Colonic mucosa (tissue), 4 donors: ENCODE measurements around the gene NDUFB7. TPM values are rescaled to one million over a fixed set of nuclear protein-coding genes. Genes with fewer than 3 reads are reported as not detected.

ENCODE experiments used
- DNase-seq: peaks from one replicate; pipeline ENCODE4 v3.0.0-alpha.2; 2020
- H3K27ac ChIP-seq: fragments of 200-600 bp; one replicate; pipeline ENCODE4 v1.8.0; 2021
- H3K27me3 ChIP-seq: fragments of 200-600 bp; one replicate; pipeline ENCODE4 v1.8.0; 2021
- H3K36me3 ChIP-seq: fragments of 200-600 bp; one replicate; pipeline ENCODE4 v1.8.0; 2021
- H3K4me1 ChIP-seq: fragments of 200-600 bp; one replicate; pipeline ENCODE4 v1.8.0; 2021; ENCODE audit warnings: mild to moderate bottlenecking
- H3K4me3 ChIP-seq: fragments of 200-600 bp; one replicate; pipeline ENCODE4 v1.8.0; 2021
- H3K9ac ChIP-seq, 2 donors: one replicate each; pipeline ENCODE4 v1.7.0; 2013; ENCODE audit warnings: control low read depth in 2 of 2, low read depth in 2 of 2, low read length in 2 of 2
- H3K9me3 ChIP-seq: fragments of 200-600 bp; one replicate; pipeline ENCODE4 v1.8.0; 2021
- intact Hi-C: fragments of 100-400 bp; cut with DNase I; formaldehyde crosslinking; loops from one replicate; pipeline ENCODE4 v1.14.1; 2022
- total RNA-seq, 2 donors: library from RNA; stranded (reverse); fragmentation: NEBNext Ultra II Directional in 1 of 2; extraction: Animal tissue kit (Norgen Biotek cat#: 25700) in 1 of 2; gene quantifications; one replicate each; pipeline ENCODE4 v1.2.1, GENCODE V29; 2021
- TF ChIP-seq, protein P1 (sequence below): fragments of 200-600 bp; IDR thresholded peaks from one replicate; pipeline ENCODE4 v1.8.0; 2022; ENCODE audit warnings: antibody characterized with exemption, mild to moderate bottlenecking
- donor health status: healthy.
- donor health status: DM: no; HTN: no; CAD: no.
- donor health status: DM: no; HTN: no; CAD: no.

Gene NDUFB7
- total RNA-seq, 2 donors from 2014 or later = 216 to 302 TPM

DNA sequence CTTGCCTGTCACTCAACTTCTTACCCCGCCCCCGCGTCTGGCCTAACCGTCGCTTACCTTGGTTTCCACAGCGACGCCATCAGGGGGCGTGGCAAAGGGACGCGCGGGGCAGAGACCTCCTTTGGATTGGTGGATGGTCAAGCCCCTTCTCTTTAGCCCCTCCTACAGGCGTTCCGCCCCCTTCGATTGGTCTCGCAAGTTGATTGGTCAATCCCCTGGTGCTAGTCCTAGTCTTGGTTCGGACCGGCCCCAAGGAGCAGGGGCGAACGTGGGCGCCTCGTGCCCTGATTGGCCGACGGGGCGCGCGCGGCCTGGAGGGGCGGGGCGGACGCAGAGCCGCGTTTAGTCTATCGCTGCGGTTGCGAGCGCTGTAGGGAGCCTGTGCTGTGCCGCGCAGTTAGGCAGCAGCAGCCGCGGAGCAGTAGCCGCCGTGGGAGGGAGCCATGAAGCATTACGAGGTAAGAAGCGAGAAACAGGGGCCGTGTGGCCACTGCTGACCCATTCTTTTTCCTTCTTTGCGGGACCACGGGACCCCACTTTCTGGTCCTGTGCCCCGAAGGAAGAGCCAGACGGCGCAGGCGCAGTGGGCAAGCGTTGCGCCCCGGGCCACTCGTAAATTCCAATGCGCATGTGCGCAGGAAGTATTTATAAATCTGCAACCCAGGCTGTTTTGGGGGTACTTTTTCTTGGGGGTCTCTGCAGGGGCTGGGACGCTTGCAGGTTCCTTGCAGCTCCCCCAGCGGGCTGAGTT, 42.4 kb downstream of the NDUFB7 start, which contains the start of gene TECR:
TSS of gene TECR (plus strand) at position 341 of the 751 bp plus-strand sequence. CDS start at position 444, 103 bp downstream.
- peak; percentile 100 for DNase-seq
- H3K4me3 ChIP-seq = peak within 1 kb of the TSS; percentile 65
- no peaks in the 10 kb centered on the region for H3K36me3 ChIP-seq
- intact Hi-C loops = no loop called here
- TF ChIP-seq, protein P1, sequence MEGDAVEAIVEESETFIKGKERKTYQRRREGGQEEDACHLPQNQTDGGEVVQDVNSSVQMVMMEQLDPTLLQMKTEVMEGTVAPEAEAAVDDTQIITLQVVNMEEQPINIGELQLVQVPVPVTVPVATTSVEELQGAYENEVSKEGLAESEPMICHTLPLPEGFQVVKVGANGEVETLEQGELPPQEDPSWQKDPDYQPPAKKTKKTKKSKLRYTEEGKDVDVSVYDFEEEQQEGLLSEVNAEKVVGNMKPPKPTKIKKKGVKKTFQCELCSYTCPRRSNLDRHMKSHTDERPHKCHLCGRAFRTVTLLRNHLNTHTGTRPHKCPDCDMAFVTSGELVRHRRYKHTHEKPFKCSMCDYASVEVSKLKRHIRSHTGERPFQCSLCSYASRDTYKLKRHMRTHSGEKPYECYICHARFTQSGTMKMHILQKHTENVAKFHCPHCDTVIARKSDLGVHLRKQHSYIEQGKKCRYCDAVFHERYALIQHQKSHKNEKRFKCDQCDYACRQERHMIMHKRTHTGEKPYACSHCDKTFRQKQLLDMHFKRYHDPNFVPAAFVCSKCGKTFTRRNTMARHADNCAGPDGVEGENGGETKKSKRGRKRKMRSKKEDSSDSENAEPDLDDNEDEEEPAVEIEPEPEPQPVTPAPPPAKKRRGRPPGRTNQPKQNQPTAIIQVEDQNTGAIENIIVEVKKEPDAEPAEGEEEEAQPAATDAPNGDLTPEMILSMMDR = no peak
- H3K9ac ChIP-seq = peak within 1 kb of the TSS; percentile 91 to 97
- no peaks in the 10 kb centered on the region for H3K9me3 ChIP-seq
- peak within 1 kb of the TSS; percentile 92 for H3K27ac ChIP-seq
- H3K4me1 ChIP-seq = peaks cover 4% of the 10 kb centered on the region
- H3K27me3 ChIP-seq = no peaks in the 10 kb centered on the region

DNA sequence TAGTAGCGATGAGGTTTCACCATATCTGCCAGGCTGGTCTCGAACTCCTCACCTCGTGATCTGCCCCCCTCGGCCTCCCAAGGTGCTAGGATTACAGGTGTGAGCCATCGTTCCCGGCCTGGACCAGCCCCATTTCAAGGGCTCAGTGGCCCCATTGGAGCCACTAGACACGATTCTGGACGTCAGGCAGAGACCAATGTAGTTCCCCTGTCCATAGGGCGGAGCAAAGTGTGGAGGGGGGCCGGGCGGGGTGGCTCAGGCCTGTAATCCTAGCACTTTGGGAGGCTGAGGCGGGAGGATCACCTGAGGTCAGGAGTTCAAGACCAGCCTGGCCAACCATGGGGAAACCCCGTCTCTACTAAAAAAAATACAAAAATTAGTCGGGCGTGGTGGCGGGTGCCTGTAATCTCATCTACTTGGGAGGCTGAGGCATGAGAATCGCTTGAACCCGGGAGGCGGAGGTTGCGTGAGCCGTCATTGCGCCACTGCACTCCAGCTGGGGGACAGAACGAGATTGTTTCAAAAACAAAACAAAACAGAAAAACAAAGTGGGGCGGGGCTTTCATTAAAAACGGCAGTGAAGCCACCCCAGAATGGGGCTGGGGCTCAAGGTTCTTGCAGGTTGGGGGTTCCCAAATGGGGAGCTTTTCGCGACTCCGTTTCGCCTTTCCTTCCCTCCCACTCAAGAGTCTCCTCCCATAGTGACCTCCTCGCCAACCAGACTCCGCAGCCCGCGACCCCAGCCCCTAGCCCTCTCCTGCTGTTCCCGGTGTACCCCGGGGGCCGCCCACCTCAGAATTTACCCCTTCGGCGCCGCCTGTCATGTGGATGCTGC, 43.2 kb downstream of the NDUFB7 start:
- peak overlapping the region; percentile 26 to 63 for H3K9ac ChIP-seq
- TF ChIP-seq, protein P1 = no peak
- no peak for DNase-seq
- H3K36me3 ChIP-seq = no peaks in the 10 kb centered on the region
- no peaks in the 10 kb centered on the region for H3K9me3 ChIP-seq
- intact Hi-C loops = no loop called here
- H3K27ac ChIP-seq = peak overlapping the region; percentile 92
- H3K4me1 ChIP-seq = peaks cover 4% of the 10 kb centered on the region
- H3K4me3 ChIP-seq = peak overlapping the region; percentile 65
- no peaks in the 10 kb centered on the region for H3K27me3 ChIP-seq

DNA sequence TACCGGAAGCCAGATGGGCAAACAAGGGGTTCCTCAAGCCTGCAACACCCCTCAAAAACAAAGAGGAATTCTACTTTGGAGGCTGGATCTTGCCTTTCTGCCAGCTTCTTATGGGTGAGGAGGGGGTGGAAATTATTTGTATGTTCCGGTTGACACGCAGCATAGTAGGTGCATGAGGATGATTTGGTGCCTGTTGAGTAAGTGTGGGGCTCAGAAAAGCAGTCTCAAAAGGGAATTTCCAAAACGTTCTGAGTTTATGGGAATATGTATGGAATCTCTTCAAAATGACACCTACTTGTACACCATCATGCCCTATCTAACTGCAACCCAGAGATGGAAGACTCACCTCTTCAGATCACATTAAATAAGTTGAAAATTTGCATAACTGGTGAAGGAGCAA, 45.4 kb downstream of the NDUFB7 start:
- TF ChIP-seq, protein P1 = no peak
- intact Hi-C loops = no loop called here
- Histone ChIP-seq H3K36me3 (no peaks in the 10 kb centered on the region), H3K4me1 (peaks cover 4% of the 10 kb centered on the region), H3K9me3 (no peaks in the 10 kb centered on the region), H3K27me3 (no peaks in the 10 kb centered on the region), H3K27ac (no peak overlapping the region), H3K4me3 (no peak overlapping the region), H3K9ac (no peak overlapping the region)
- DNase-seq = no peak

DNA sequence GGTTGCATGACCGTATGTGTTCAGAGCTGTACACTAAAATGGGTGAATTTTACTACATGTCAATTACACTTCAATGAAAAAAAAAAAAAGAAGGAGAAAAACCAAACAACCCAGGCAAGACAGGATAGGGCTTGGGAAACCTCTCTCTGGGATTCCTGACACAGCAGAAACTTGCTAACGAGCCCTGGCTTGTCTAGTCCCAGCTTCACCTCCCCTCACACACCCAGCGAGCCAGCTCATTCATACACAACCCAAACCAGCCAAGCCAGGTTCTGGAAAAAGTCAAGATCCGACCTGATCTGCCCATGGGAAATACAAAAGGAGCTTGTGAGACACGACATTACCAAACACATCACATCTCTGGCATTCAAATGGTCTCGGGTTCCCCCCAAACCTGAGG, 46.1 kb downstream of the NDUFB7 start:
- intact Hi-C loops = no loop called here
- no peak for DNase-seq

DNA sequence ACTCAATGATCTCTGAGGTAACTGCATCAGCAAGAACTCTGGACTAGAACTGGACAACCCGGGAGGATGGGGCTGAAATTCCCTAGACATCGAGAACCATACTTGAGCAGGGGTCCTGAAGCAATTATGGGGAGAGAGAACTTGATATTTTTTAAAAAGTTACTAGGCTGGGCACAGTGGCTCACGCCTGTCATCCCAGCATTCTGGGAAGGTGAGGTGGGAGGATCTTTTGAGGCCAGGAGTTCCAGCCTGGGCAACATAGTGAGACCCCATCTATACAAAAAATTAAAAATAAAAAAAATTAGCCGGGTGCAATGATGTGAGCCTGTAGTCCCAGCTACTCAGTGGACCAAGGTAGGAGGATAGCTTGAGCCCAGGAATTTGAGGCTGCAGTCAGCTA, 51.3 kb downstream of the NDUFB7 start:
- Histone ChIP-seq H3K4me1 (peaks cover 16% of the 10 kb centered on the region), H3K9ac (no peak overlapping the region), H3K4me3 (no peak overlapping the region), H3K36me3 (peaks cover 5% of the 10 kb centered on the region), H3K9me3 (no peaks in the 10 kb centered on the region), H3K27ac (peak overlapping the region; percentile 97), H3K27me3 (no peaks in the 10 kb centered on the region)
- intact Hi-C loops = no loop called here
- TF ChIP-seq, protein P1 = no peak
- DNase-seq = no peak

More for the DNA sequence above, 46.1 kb downstream of the NDUFB7 start:
- Histone ChIP-seq H3K4me3 (no peak overlapping the region), H3K36me3 (no peaks in the 10 kb centered on the region), H3K9me3 (no peaks in the 10 kb centered on the region), H3K9ac (no peak overlapping the region), H3K27me3 (no peaks in the 10 kb centered on the region), H3K4me1 (peaks cover 4% of the 10 kb centered on the region), H3K27ac (no peak overlapping the region)
- TF ChIP-seq, protein P1 = no peak
